Natural killer cell (primary cell): ENCODE data around the gene FAM76B. TPM values are rescaled to one million over a fixed set of nuclear protein-coding genes. Genes with fewer than 3 reads are reported as not detected.
A peak's percentile ranks its signal among the peaks of the same experiment; 100 is the strongest.

Experiments
- ATAC-seq, 3 donors: fragments of 150-1000 bp in 2 of 3; fragments of 200-7000 bp in 1 of 3; cut with Tn5 transposase; 1 replicate in 1 of 3; 2 replicates in 2 of 3; pipeline ENCODE4 v1.10.0; 2021; ENCODE audit warnings: mild to moderate bottlenecking in 2 of 3, moderate library complexity in 2 of 3
- DNase-seq, 2 donors: peaks; one replicate each; pipeline versions ENCODE4 v3.0.0 to v3.0.0-alpha.2; 2013 to 2021; ENCODE audit warnings: mixed read lengths in 1 of 2
- H3K27ac ChIP-seq: one replicate; pipeline ENCODE4 v1.5.1; 2013; ENCODE audit warnings: mild to moderate bottlenecking, low read length
- H3K27me3 ChIP-seq: one replicate; pipeline ENCODE4 v1.6.1; 2013; ENCODE audit warnings: low read length; ENCODE audit not compliant: control insufficient read depth, insufficient read depth
- H3K36me3 ChIP-seq: one replicate; pipeline ENCODE4 v1.6.1; 2013; ENCODE audit warnings: low read length; ENCODE audit not compliant: control insufficient read depth, insufficient read depth
- H3K4me1 ChIP-seq: one replicate; pipeline ENCODE4 v1.6.1; 2013; ENCODE audit warnings: low read length; ENCODE audit not compliant: control insufficient read depth, insufficient read depth
- H3K4me3 ChIP-seq: one replicate; pipeline ENCODE4 v1.5.1; 2013; ENCODE audit warnings: low read length
- H3K9me3 ChIP-seq: one replicate; pipeline ENCODE4 v1.6.1; 2013; ENCODE audit warnings: low read length; ENCODE audit not compliant: control insufficient read depth, insufficient read depth
- H3K27ac Mint-ChIP-seq, 2 donors: one replicate each; pipeline ENCODE4 v1.8.0; 2022; ENCODE audit warnings: mild to moderate bottlenecking in 2 of 2, mixed read lengths in 2 of 2, moderate library complexity in 1 of 2
- H3K27me3 Mint-ChIP-seq, 2 donors: one replicate each; pipeline ENCODE4 v1.8.0; 2022; ENCODE audit warnings: low read depth in 2 of 2, mixed read lengths in 2 of 2
- H3K36me3 Mint-ChIP-seq: one replicate; pipeline ENCODE4 v1.8.0; 2022; ENCODE audit warnings: mixed read lengths
- H3K4me1 Mint-ChIP-seq, 2 donors: one replicate each; pipeline ENCODE4 v1.8.0; 2022; ENCODE audit warnings: mixed read lengths in 2 of 2
- H3K4me3 Mint-ChIP-seq: one replicate; pipeline ENCODE4 v1.8.0; 2022; ENCODE audit warnings: mild to moderate bottlenecking, moderate library complexity, mixed read lengths
- H3K9me3 Mint-ChIP-seq, 2 donors: one replicate each; pipeline ENCODE4 v1.8.0; 2022; ENCODE audit warnings: mixed read lengths in 2 of 2
- CTCF ChIP-seq: fragments of 200-600 bp; IDR thresholded peaks from one replicate; pipeline ENCODE4 v1.8.0; 2022; ENCODE audit warnings: antibody characterized with exemption
- WGBS: methylation state at CpG from one replicate; pipeline ENCODE4 v1.1.7; 2013; ENCODE audit warnings: missing lambda C conversion rate; ENCODE audit not compliant: insufficient coverage; 5-methylcytosine and 5-hydroxymethylcytosine counted together
- intact Hi-C: fragments of 100-400 bp; cut with micrococcal nuclease; formaldehyde crosslinking; loops from one replicate; pipeline ENCODE4 v1.14.2; 2022
- total RNA-seq, 4 donors: library from RNA; stranded (reverse); fragments of 120-200 nt in 1 of 4; gene quantifications; one replicate each; pipeline versions ENCODE4 v1.2.3 to v1.2.4, GENCODE V29; 2013 to 2022

Gene FAM76B
- total RNA-seq, 3 donors from 2014 or later (not counting 1 experiment from before 2014, with no cell fraction given), result 71.3 to 81.0 (median 76.9) TPM

- H3K27me3 Mint-ChIP-seq, result peaks cover 0 to under 1% of the 10 kb centered on the region in 2 donors
- no peaks in the 10 kb centered on the region for H3K4me1 Mint-ChIP-seq
- H3K4me3 ChIP-seq, result no peak overlapping the region
- intact Hi-C loops, result loop anchor here (10.0 kb wide), 1 partner anchor 1143 kb away; no protein-coding TSS in a partner anchor
- ATAC-seq (no peak), DNase-seq (no peak)
- peaks cover 25% of the 10 kb centered on the region for H3K36me3 ChIP-seq
- no CpG with 5 or more reads among the region's 1 CpG for WGBS
- no peak for TF ChIP-seq CTCF
- no peaks in the 10 kb centered on the region for H3K4me1 ChIP-seq
- no peaks in the 10 kb centered on the region for H3K36me3 Mint-ChIP-seq
- no peak overlapping the region for H3K27ac Mint-ChIP-seq
- no peaks in the 10 kb centered on the region for H3K27me3 ChIP-seq
- H3K27ac ChIP-seq, result no peak overlapping the region
- no peaks in the 10 kb centered on the region for H3K9me3 ChIP-seq
- no peak overlapping the region for H3K4me3 Mint-ChIP-seq
- no peaks in the 10 kb centered on the region for H3K9me3 Mint-ChIP-seq
These were observed 22.1 kb downstream of the FAM76B start for GRCh38 chr11:95767498-95767897.

GRCh38 chr11:95766701-95767100 lies 22.9 kb downstream of the FAM76B start:
- peaks cover 17% of the 10 kb centered on the region for H3K36me3 ChIP-seq
- no peaks in the 10 kb centered on the region for H3K4me1 ChIP-seq
- Mint-ChIP-seq H3K4me1 (no peaks in the 10 kb centered on the region), H3K9me3 (no peaks in the 10 kb centered on the region), H3K4me3 (no peak overlapping the region), H3K36me3 (no peaks in the 10 kb centered on the region), H3K27ac (no peak overlapping the region), H3K27me3 (peaks cover 1 to 8% of the 10 kb centered on the region in 2 donors)
- H3K27ac ChIP-seq, result no peak overlapping the region
- no peak for TF ChIP-seq CTCF
- no peaks in the 10 kb centered on the region for H3K9me3 ChIP-seq
- intact Hi-C loops, result loop anchor here (10.0 kb wide), 1 partner anchor 1142 kb away; no protein-coding TSS in a partner anchor
- no peak for DNase-seq
- WGBS, result 100% methylated on average over 2 of the region's 3 CpGs
- no peak overlapping the region for H3K4me3 ChIP-seq
- ATAC-seq, result no peak
- no peaks in the 10 kb centered on the region for H3K27me3 ChIP-seq

- Histone ChIP-seq H3K36me3 (peaks cover 4% of the 10 kb centered on the region), H3K27me3 (no peaks in the 10 kb centered on the region), H3K27ac (no peak overlapping the region), H3K4me1 (no peaks in the 10 kb centered on the region), H3K4me3 (no peak overlapping the region), H3K9me3 (no peaks in the 10 kb centered on the region)
- TF ChIP-seq CTCF, result peak; percentile 80
- no peak overlapping the region for H3K4me3 Mint-ChIP-seq
- no peak overlapping the region for H3K27ac Mint-ChIP-seq
- H3K9me3 Mint-ChIP-seq, result no peaks in the 10 kb centered on the region
- 31% methylated on average over 3 of the region's 4 CpGs for WGBS
- H3K27me3 Mint-ChIP-seq, result peaks cover 8 to 30% of the 10 kb centered on the region in 2 donors
- intact Hi-C loops, result loop anchor here (1.0 to 10.0 kb wide), 5 partner anchors 613 to 1247 kb away; no protein-coding TSS in a partner anchor
- no peaks in the 10 kb centered on the region for H3K4me1 Mint-ChIP-seq
- ATAC-seq (peak; percentile 74 to 90 (median 77)), DNase-seq (peak in 1 of 2 donors; percentile 76)
- no peaks in the 10 kb centered on the region for H3K36me3 Mint-ChIP-seq
These were observed 25.2 kb downstream of the FAM76B start for GRCh38 chr11:95764267-95764898.
